HepG2 (cell line): Measurements from ENCODE around the gene KLF16. TPM values are rescaled to one million over a fixed set of nuclear protein-coding genes. Genes with fewer than 3 reads are reported as not detected.
A peak's percentile ranks its signal among the peaks of the same experiment; 100 is the strongest.

Experiments used
- DPF2 ChIP-seq: sonication (generic); formaldehyde crosslinking; IDR thresholded peaks from 2 replicates; pipeline ENCODE4 v1.4.0; 2020; ENCODE audit warnings: mild to moderate bottlenecking, low read depth, missing genetic modification reagents, borderline replicate concordance
- ETV6 ChIP-seq: sonication (generic); formaldehyde crosslinking; conservative IDR thresholded peaks from 2 replicates; pipeline ENCODE4 v1.4.0; 2020; ENCODE audit warnings: missing genetic modification reagents
- HMGXB4 ChIP-seq, 2 experiments: sonication (generic) in 1 of 2; formaldehyde crosslinking in 1 of 2; IDR thresholded peaks; 2 replicates each; pipeline versions ENCODE4 v1.4.0 to v1.6.1; 2018 to 2020; ENCODE audit warnings: missing genetic modification reagents in 2 of 2, borderline replicate concordance in 1 of 2, low read depth in 1 of 2, mild to moderate bottlenecking in 1 of 2, missing biosample characterization in 1 of 2
- PCBP2 ChIP-seq: fragments of 200-400 bp; formaldehyde crosslinking; optimal IDR thresholded peaks from 2 replicates; pipeline ENCODE3; 2018; ENCODE audit warnings: low read length, low read depth; ENCODE audit not compliant: poor library complexity, severe bottlenecking
- SNRNP70 ChIP-seq: fragments of 200-400 bp; formaldehyde crosslinking; IDR thresholded peaks from 2 replicates; pipeline ENCODE4 v1.6.1; 2017; ENCODE audit warnings: mild to moderate bottlenecking, low read depth, low read length, moderate library complexity
- SOX13 ChIP-seq, 3 experiments: fragments of 450-650 bp in 1 of 3; sonication (generic) in 1 of 3; formaldehyde crosslinking in 1 of 3; IDR thresholded peaks in 2 of 3; conservative IDR thresholded peaks in 1 of 3; 2 replicates each; pipeline versions ENCODE4 v1.5.0 to v1.6.1; 2016 to 2020; ENCODE audit warnings: antibody characterized with exemption in 1 of 3, mild to moderate bottlenecking in 1 of 3, missing compliant biosample characterization in 1 of 3, missing genetic modification reagents in 1 of 3, moderate library complexity in 1 of 3
- ZFYVE20 ChIP-seq: sonication (generic); formaldehyde crosslinking; IDR thresholded peaks from 2 replicates; pipeline ENCODE4 v1.8.0; 2023; ENCODE audit warnings: low read depth, mild to moderate bottlenecking, moderate library complexity, missing genetic modification reagents, borderline replicate concordance
- ZNF501 ChIP-seq: sonication (generic); formaldehyde crosslinking; IDR thresholded peaks from 2 replicates; pipeline ENCODE4 v1.5.1; 2020; ENCODE audit warnings: mild to moderate bottlenecking, moderate library complexity, missing genetic modification reagents
- ZNF672 ChIP-seq: sonication (generic); formaldehyde crosslinking; IDR thresholded peaks from 2 replicates; pipeline ENCODE4 v1.8.1; 2022; ENCODE audit warnings: missing genetic modification reagents
- ZNF709 ChIP-seq: sonication (generic); formaldehyde crosslinking; IDR thresholded peaks from 2 replicates; pipeline ENCODE4 v1.5.0; 2020; ENCODE audit warnings: mild to moderate bottlenecking, missing genetic modification reagents
- ZNF816 ChIP-seq: sonication (generic); formaldehyde crosslinking; IDR thresholded peaks from 2 replicates; pipeline ENCODE4 v1.8.0; 2022; ENCODE audit warnings: missing genetic modification reagents, mild to moderate bottlenecking, borderline replicate concordance
- ZSCAN29 ChIP-seq: sonication (generic); formaldehyde crosslinking; conservative IDR thresholded peaks from 2 replicates; pipeline ENCODE4 v1.4.0; 2020; ENCODE audit warnings: mild to moderate bottlenecking, missing genetic modification reagents
- polyA plus RNA-seq, 8 experiments: library from polyadenylated mRNA; depleted of rRNA in 3 of 8; stranded (reverse) in 7 of 8; unstranded in 1 of 8; fragments of >200 nt; fragmentation: Illumina TruSeq in 4 of 8; extraction: Trizol in 4 of 8; gene quantifications; 2 replicates each; pipeline versions ENCODE4 v1.2.1 to v1.2.3, GENCODE V29; 2011 to 2016; ENCODE audit warnings: low read depth in 4 of 8, missing spikeins in 1 of 8, mixed read lengths in 1 of 8; ENCODE audit not compliant: insufficient read depth in 1 of 8
- total RNA-seq, 5 experiments: library from RNA; depleted of rRNA; stranded (reverse); fragments of >200 nt; fragmentation: Illumina TruSeq; extraction: Trizol; gene quantifications; 2 replicates each; pipeline ENCODE4 v1.2.3, GENCODE V29; 2016; ENCODE audit warnings: low read depth in 1 of 5
- TF ChIP-seq, protein P1 (sequence below): sonication (generic); formaldehyde crosslinking; IDR thresholded peaks from 2 replicates; pipeline ENCODE4 v1.8.1; 2023; ENCODE audit warnings: missing genetic modification reagents, inconsistent platforms, borderline replicate concordance
- TF ChIP-seq, protein P2 (sequence below): sonication (generic); formaldehyde crosslinking; IDR thresholded peaks from 2 replicates; pipeline ENCODE4; 2020; ENCODE audit warnings: missing genetic modification reagents, mild to moderate bottlenecking, borderline replicate concordance
- TF ChIP-seq, protein P3 (sequence below): sonication (generic); formaldehyde crosslinking; IDR thresholded peaks from 2 replicates; pipeline ENCODE4 v1.4.0; 2020; ENCODE audit warnings: missing genetic modification reagents
- TF ChIP-seq, protein P4 (sequence below): sonication (generic); formaldehyde crosslinking; IDR thresholded peaks from 2 replicates; pipeline ENCODE4 v1.8.0; 2022; ENCODE audit warnings: missing genetic modification reagents, low read depth, mild to moderate bottlenecking, borderline replicate concordance

The KLF16 gene
- total and polyA plus RNA-seq, 2 of the 13 experiments (the other 11 are each of a cell fraction or from before 2014, with no cell fraction given) = 3.5 to 6.7 TPM

DNA sequence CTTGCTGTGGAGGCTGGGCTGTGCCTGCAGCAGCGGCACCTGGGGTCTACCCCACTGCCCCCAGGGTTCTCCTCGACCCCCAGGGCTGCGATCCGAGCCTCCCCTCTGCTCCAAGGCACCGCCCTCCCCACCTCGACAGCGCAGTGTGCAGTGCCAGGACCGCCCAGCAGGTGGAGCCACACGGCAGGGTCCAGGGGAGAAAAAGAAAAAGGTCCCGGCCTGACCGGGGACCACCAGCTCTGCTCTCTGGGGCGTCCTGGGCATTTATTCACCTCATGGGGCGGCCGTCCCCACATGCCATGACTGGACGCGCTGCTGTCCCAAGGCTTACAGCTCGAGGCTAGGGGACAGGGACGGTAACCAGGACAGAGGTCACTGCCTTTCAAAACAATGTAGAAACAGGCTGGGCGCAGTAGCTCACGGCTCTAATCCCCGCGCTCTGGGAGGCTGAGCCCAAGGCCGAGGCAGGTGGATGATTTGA lies 25.7 kb downstream of the KLF16 start (continued):
- TF ChIP-seq ZNF501 (CRISPR knock-in tag) = peak; percentile 82
- no peak for TF ChIP-seq ZNF672 (CRISPR knock-in tag)
- TF ChIP-seq, protein P1, sequence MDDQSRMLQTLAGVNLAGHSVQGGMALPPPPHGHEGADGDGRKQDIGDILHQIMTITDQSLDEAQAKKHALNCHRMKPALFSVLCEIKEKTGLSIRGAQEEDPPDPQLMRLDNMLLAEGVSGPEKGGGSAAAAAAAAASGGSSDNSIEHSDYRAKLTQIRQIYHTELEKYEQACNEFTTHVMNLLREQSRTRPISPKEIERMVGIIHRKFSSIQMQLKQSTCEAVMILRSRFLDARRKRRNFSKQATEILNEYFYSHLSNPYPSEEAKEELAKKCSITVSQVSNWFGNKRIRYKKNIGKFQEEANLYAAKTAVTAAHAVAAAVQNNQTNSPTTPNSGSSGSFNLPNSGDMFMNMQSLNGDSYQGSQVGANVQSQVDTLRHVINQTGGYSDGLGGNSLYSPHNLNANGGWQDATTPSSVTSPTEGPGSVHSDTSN (CRISPR knock-in tag) = no peak
- TF ChIP-seq, protein P2, sequence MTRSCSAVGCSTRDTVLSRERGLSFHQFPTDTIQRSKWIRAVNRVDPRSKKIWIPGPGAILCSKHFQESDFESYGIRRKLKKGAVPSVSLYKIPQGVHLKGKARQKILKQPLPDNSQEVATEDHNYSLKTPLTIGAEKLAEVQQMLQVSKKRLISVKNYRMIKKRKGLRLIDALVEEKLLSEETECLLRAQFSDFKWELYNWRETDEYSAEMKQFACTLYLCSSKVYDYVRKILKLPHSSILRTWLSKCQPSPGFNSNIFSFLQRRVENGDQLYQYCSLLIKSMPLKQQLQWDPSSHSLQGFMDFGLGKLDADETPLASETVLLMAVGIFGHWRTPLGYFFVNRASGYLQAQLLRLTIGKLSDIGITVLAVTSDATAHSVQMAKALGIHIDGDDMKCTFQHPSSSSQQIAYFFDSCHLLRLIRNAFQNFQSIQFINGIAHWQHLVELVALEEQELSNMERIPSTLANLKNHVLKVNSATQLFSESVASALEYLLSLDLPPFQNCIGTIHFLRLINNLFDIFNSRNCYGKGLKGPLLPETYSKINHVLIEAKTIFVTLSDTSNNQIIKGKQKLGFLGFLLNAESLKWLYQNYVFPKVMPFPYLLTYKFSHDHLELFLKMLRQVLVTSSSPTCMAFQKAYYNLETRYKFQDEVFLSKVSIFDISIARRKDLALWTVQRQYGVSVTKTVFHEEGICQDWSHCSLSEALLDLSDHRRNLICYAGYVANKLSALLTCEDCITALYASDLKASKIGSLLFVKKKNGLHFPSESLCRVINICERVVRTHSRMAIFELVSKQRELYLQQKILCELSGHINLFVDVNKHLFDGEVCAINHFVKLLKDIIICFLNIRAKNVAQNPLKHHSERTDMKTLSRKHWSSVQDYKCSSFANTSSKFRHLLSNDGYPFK = no peak
- no peak for TF ChIP-seq ZNF816
- no peak for TF ChIP-seq ZNF709 (CRISPR knock-in tag)
- TF ChIP-seq ZFYVE20 = no peak
- no peak for TF ChIP-seq ETV6
- TF ChIP-seq, protein P3, sequence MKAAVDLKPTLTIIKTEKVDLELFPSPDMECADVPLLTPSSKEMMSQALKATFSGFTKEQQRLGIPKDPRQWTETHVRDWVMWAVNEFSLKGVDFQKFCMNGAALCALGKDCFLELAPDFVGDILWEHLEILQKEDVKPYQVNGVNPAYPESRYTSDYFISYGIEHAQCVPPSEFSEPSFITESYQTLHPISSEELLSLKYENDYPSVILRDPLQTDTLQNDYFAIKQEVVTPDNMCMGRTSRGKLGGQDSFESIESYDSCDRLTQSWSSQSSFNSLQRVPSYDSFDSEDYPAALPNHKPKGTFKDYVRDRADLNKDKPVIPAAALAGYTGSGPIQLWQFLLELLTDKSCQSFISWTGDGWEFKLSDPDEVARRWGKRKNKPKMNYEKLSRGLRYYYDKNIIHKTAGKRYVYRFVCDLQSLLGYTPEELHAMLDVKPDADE (CRISPR knock-in tag) = no peak
- TF ChIP-seq, protein P4, sequence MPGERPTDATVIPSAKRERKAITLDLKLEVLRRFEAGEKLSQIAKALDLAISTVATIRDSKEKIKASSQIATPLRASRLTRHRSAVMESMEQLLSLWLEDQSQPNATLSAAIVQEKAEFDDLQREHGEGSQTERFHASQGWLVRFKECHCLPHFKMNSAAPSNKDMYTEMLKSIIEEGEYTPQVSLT (CRISPR knock-in tag) = no peak
- no peak for TF ChIP-seq SOX13 (IDR thresholded peaks at IDR 0.05)
- TF ChIP-seq SOX13 (CRISPR knock-in tag; conservative IDR thresholded peaks at IDR 0.05 in 1 of 2, IDR thresholded peaks at IDR 0.05 in 1 of 2) = no peak
- TF ChIP-seq DPF2 (CRISPR knock-in tag) = no peak
- TF ChIP-seq SNRNP70 = no peak
- TF ChIP-seq HMGXB4 (CRISPR knock-in tag; IDR thresholded peaks at IDR 0.05; ENCODE audit: borderline replicate concordance in 1 of 2, low read depth in 1 of 2) = peak; percentile 34 to 79; a peak in 2 of 4 replicates
- TF ChIP-seq ZSCAN29 (CRISPR knock-in tag) = no peak
- no peak for TF ChIP-seq PCBP2
